HFFc6 (cell line): ENCODE data around the gene CCDC71L. TPM values are rescaled to one million over a fixed set of nuclear protein-coding genes. Genes with fewer than 3 reads are reported as not detected.
A peak's percentile ranks its signal among the peaks of the same experiment; 100 is the strongest.

ENCODE experiments used
- DNase-seq: peaks from one replicate; pipeline ENCODE4 v3.0.0-alpha.2; 2018
- H3K27ac Mint-ChIP-seq: 2 replicates; pipeline ENCODE4 v1.8.0; 2020; ENCODE audit warnings: mild to moderate bottlenecking, mixed read lengths
- H3K27me3 Mint-ChIP-seq: 2 replicates; pipeline ENCODE4 v1.8.0; 2021; ENCODE audit warnings: mild to moderate bottlenecking, moderate library complexity, mixed read lengths; ENCODE audit not compliant: insufficient read depth
- H3K36me3 Mint-ChIP-seq: 2 replicates; pipeline ENCODE4 v1.8.0; 2021; ENCODE audit warnings: low read depth, mixed read lengths
- H3K4me1 Mint-ChIP-seq: 2 replicates; pipeline ENCODE4 v1.8.0; 2020; ENCODE audit warnings: low read depth, mixed read lengths
- H3K4me3 Mint-ChIP-seq: 2 replicates; pipeline ENCODE4 v1.8.0; 2020; ENCODE audit warnings: mild to moderate bottlenecking, moderate library complexity, mixed read lengths
- H3K9me3 Mint-ChIP-seq: 2 replicates; pipeline ENCODE4 v1.8.0; 2020; ENCODE audit warnings: mild to moderate bottlenecking, mixed read lengths
- total RNA-seq, 6 experiments: library from RNA; stranded (reverse); fragmentation: NEBNext Ultra II Directional; extraction: Animal tissue kit (Norgen Biotek cat#: 25700); gene quantifications; 2 replicates in 1 of 6; 3 replicates in 5 of 6; pipeline ENCODE4 v1.2.3, GENCODE V29; 2021
- TF ChIP-seq, protein P1 (sequence below): fragments of 200-600 bp; sonication (generic); IDR thresholded peaks from 2 replicates; pipeline ENCODE4 v1.5.0; 2021; ENCODE audit warnings: antibody characterized with exemption, mild to moderate bottlenecking

The CCDC71L gene
- total RNA-seq, 6 experiments from 2014 or later, result 109 to 154 (median 119) TPM

DNA sequence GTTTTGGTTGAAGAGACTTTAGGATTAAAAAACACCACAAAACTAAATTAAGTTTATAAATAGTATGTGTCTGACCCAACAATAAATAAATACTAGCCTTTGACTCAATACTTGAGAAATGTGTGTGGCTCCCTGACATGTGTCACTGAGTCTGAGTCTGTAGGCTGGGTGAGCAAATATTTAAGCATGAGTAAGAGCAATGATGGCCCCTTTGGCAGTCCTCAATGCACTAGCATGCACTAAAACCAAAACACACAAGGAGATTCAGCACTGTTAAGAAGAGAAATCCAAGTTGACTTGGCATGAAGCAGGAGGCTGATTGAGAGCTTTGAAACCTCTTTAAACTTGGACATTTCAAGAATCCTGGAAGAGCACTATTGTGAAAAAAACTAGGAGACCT is 37.1 kb downstream of the CCDC71L start:
- H3K4me3 Mint-ChIP-seq, result peak overlapping the region; percentile 82
- peak; percentile 93 for DNase-seq
- H3K4me1 Mint-ChIP-seq, result peaks cover 43% of the 10 kb centered on the region
- H3K27ac Mint-ChIP-seq, result peak overlapping the region; percentile 84
- peaks cover 3% of the 10 kb centered on the region; the same call in 1 of the 2 replicates for H3K27me3 Mint-ChIP-seq
- TF ChIP-seq, protein P1, sequence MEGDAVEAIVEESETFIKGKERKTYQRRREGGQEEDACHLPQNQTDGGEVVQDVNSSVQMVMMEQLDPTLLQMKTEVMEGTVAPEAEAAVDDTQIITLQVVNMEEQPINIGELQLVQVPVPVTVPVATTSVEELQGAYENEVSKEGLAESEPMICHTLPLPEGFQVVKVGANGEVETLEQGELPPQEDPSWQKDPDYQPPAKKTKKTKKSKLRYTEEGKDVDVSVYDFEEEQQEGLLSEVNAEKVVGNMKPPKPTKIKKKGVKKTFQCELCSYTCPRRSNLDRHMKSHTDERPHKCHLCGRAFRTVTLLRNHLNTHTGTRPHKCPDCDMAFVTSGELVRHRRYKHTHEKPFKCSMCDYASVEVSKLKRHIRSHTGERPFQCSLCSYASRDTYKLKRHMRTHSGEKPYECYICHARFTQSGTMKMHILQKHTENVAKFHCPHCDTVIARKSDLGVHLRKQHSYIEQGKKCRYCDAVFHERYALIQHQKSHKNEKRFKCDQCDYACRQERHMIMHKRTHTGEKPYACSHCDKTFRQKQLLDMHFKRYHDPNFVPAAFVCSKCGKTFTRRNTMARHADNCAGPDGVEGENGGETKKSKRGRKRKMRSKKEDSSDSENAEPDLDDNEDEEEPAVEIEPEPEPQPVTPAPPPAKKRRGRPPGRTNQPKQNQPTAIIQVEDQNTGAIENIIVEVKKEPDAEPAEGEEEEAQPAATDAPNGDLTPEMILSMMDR, result no peak
- peaks cover 58% of the 10 kb centered on the region for H3K36me3 Mint-ChIP-seq
- H3K9me3 Mint-ChIP-seq, result peaks cover 16% of the 10 kb centered on the region

DNA sequence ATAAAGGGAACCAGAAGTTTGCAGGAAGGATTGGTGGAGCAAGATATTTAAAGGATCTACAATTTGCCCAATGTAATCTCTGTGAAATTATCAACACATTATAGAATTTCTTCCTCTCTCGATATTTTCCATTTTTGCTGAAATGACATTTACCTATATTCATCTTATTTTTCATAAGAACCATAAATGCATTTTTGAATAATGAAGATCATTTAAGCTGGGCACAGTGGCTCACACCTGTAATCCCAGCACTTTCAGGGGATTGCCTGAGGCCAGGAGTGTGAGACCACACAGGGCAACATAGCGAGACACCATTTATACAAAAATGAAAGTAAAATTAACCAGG is 37.7 kb downstream of the CCDC71L start:
- DNase-seq, result no peak
- peak overlapping the region; percentile 84 for H3K27ac Mint-ChIP-seq
- peaks cover 3% of the 10 kb centered on the region; the same call in 1 of the 2 replicates for H3K27me3 Mint-ChIP-seq
- peaks cover 49% of the 10 kb centered on the region for H3K4me1 Mint-ChIP-seq
- H3K4me3 Mint-ChIP-seq, result peak overlapping the region; percentile 82
- H3K36me3 Mint-ChIP-seq, result peaks cover 53% of the 10 kb centered on the region
- peaks cover 16% of the 10 kb centered on the region for H3K9me3 Mint-ChIP-seq
- TF ChIP-seq, protein P1, result no peak

DNA sequence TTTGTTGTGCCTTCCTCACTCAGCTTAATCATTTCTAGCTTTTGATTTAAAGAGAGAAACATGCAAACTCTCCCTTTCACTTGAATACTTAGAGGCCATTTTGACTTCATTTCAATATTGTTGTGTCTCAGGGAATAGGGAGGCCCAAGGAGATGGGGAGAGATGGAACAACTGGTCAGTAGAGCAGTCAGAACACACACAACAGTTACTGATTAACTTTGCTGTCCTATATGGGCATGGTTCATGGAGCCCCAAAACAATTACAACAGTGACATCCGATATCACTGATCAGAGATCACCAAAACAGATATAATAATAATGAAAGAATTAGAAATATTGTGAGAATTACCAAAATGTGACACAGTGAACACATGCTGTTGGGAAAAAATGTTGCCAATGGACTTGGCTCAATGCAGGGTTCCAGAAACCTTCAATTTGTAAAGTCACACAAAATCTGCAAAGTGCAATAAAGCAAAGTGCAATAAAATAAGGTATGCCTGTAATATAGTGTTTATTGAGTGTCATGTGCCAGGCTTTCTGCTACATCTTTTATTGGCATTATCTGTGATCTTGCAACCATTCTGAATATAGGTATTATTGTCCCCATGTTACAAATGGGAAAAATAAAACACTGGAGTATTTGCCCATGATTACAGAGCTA is 38.2 kb downstream of the CCDC71L start:
- peaks cover 3% of the 10 kb centered on the region; the same call in 1 of the 2 replicates for H3K27me3 Mint-ChIP-seq
- H3K27ac Mint-ChIP-seq, result peak overlapping the region; percentile 84; the same call in 1 of the 2 replicates
- no peak overlapping the region; the same call in 1 of the 2 replicates for H3K4me3 Mint-ChIP-seq
- TF ChIP-seq, protein P1, result no peak
- H3K9me3 Mint-ChIP-seq, result peaks cover 16% of the 10 kb centered on the region
- DNase-seq, result no peak
- peaks cover 54% of the 10 kb centered on the region for H3K4me1 Mint-ChIP-seq
- H3K36me3 Mint-ChIP-seq, result peaks cover 48% of the 10 kb centered on the region

DNA sequence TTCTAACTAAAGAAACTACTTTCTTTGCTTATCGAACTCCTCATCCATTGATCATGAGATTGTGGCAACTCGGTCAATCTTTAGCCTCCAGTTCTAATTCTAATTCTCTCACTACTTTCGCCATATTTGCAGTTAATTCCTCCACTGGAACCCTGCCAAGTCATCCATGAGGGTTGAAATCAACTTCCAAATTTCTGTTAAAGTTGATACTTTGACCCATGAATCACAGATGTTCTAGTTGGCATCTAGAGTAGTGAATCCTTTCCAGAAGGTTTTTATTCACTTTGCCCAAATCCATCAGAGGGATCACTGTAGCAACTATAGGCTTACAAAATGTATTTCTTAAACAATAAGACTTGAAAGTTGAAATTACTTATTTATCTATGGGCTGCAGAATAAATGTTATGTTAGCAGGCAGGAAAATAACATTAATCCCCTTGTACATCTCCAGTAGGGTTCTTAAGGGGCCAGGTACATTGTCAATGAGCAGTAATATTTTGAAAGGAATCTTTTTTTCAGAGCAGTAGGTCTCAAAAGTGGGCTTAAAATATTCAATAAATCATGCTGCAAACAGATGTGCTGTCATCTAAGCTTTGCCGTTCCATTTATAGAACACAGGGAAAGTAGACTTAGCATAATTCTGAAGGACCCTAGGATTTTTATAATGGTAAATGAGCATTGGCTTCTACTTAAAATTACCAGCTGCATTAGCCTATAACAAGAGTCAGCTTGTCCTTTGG is 39.4 kb downstream of the CCDC71L start:
- TF ChIP-seq, protein P1, result no peak
- DNase-seq, result no peak
- H3K9me3 Mint-ChIP-seq, result peaks cover 16% of the 10 kb centered on the region

DNA sequence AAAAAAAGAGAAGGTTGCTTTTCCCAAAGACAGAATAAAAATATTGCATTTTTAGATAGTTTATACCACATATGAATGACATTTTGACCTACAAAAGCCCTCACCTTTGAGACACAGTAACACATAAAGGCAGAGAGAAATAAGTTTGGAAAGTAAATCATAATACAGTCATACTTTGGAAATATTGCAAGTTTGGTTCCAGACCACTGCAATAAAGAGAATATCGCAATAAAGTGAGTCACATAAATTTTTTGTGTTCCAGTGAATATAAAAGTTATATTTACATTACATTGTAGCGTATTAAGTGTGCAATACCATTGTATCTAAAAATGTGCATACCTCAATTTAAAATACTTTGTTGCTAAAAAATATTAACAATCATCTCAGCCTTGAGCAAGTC is 40.3 kb downstream of the CCDC71L start:
- H3K9me3 Mint-ChIP-seq, result peaks cover 16% of the 10 kb centered on the region

More for the DNA sequence above, 39.4 kb downstream of the CCDC71L start:
- peaks cover 60% of the 10 kb centered on the region for H3K4me1 Mint-ChIP-seq
- H3K36me3 Mint-ChIP-seq, result peaks cover 38% of the 10 kb centered on the region
- no peak overlapping the region for H3K4me3 Mint-ChIP-seq
- no peak overlapping the region for H3K27ac Mint-ChIP-seq
- no peaks in the 10 kb centered on the region for H3K27me3 Mint-ChIP-seq

More for the DNA sequence above, 40.3 kb downstream of the CCDC71L start:
- TF ChIP-seq, protein P1, result no peak
- Mint-ChIP-seq H3K4me1 (peaks cover 55% of the 10 kb centered on the region), H3K27me3 (no peaks in the 10 kb centered on the region), H3K27ac (no peak overlapping the region), H3K4me3 (no peak overlapping the region), H3K36me3 (peaks cover 29% of the 10 kb centered on the region)
- DNase-seq, result no peak
